Middle frontal gyrus (tissue), 1 donor: ENCODE measurements around the gene CABYR.
"Not testable (repeated sequence)": the region's sequence is repeated elsewhere in the genome, so short reads cannot be mapped to it uniquely, and the experiment has no call there.

ENCODE experiments used
- DNase-seq: peaks from one replicate; pipeline ENCODE4 v3.0.0-alpha.2; 2015; ENCODE audit warnings: low spot score; ENCODE audit errors: extremely low spot score

Gene CABYR

DNA sequence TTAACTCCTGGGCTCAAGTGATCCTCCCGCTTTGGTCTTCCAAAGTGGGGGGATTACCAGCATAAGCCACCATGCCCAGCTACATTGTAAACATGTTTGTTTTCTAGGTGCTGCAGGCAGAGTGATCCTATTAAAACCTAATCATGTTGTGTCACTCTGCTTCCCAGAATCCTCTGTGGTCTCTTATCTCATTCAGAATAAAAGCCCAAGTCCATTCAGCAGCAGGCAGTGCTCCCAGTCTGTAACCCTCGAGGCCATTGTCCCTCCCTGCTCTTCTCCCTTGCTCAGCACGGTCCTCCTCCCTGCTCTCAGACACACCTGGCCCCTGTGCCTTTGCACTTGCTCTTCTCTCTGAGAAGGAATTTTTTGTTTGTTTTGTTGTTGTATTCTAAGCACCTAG is 11.1 kb upstream of the CABYR start:
- no peak for DNase-seq

DNA sequence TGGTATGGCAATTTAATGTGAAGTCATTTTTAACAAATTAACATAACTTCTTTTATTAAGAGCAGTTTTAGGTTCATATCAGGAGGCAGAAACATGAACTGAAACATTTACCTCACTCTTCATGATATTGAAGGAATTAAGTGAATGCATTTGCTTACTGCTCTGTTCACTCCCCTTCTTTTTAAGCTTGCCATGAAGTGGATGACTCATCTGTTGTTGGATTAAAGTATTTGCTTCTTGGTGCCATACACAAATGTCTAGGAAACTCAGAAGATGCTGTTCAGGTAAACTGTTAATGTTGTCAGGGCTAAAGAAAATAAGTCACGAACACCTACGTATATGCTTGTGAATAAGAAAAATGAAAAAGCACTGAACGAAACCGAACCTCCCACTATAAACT is 10.2 kb upstream of the CABYR start:
- no peak for DNase-seq

DNA sequence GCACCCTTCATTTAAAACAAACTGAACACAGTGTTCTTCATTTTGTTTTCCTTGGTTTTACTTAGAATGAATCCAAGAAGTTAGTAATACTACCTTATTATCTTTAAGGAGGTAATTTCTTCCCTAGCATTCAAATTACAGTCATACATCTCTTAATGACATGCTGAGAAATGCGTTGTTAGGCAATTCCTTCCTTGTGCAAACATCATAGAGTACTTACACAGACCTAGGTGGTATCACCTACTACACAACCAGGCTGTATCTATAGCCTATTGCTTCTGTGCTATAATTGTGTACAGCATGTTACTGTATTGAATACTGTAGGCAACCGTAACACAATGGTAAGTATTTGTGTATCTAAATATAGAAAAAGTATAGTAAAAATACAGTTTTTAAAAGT is 8.4 kb upstream of the CABYR start:
- no peak for DNase-seq

DNA sequence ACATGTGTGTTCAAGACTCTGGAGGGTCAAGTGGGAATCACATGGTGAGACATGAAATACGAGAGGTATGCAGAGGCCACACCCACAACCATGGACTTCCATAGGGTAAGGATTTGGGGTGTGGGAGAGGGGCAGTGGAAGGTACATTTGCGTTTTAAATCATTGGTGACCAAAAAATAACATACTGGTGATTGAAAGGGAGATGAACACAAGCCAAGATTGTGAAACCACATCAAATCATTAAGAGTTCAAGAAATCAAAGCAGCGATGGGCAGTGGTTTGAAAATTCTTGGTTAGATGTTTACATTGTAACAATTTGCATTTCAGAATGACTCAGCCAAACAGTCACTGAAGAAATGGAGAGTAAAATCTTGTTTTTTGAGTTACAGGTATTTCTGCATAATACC is 1.9 kb upstream of the CABYR start:
- no peak for DNase-seq

DNA sequence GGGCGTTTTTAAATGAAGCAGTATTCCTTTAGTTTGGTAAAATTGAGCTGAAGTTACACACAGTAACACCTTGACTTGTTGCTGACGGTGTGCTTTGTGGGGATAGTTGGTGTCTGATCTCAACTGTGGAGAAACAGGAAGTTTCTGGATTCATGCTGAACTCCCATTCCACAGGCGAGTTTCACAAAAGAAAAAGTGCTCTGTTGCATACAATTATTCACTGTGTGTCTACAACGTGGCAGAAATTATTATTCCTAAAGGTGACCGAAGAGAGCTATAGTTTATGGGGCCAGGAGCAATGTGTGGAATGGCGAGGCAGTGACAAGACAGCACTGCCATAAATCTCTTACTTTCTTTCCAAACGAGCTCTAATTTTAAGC is 463 bp upstream of the CABYR start:
- no peak for DNase-seq

DNA sequence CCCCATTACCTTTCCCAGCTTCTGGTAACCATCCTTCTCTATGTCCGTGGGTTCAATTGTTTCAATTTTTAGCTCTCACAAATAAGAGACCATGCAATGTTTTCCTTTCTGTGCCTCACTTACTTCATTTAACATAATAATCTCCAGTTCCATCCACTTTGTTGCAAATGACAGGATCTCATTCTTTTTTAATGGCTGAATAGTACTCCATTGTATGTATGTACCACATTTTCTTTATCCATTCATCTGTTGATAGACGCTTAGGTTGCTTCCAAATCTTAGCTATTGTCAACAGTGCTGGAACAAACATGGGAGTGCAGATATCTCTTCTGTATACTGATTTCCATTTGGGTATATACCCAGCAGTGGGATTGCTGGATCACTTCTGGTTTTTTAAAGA is 1.8 kb downstream of the CABYR start:
- no peak for DNase-seq

DNA sequence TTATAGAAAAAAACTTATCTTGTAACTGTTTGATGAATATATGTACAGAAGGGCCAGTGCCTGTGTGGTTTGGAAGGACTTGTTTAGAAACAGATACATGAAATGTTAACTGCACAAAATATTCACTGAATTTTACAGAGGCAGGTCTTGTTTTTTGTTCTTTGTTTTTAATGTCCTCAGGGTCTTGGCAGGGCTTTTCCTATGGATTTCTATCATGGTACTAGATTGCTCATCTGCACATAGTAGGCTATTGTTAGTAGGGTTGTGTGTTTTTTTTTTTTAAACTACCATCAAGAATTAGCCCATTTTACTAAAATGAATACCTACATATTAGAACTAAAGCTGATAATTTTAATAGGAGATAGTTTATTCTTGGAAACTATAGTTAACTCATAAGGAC is 3.5 kb downstream of the CABYR start:
- no peak for DNase-seq

DNA sequence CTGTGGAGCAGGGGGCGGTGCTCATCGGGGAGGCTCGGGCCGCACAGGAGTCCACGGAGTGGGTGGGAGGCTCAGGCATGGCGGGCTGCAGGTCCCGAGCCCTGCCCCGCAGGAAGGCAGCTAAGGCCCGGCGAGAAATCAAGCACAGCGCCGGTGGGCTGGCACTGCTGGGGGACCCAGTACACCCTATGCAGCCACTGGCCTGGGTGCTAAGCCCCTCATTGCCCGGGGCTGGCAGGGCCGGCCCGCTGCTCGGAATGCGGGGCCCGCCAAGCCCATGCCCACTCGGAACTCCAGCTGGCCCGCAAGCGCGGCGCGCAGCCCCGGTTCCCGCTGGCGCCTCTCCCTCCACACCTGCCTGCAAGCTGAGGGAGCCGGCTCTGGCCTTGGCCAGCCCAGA is 10.7 kb downstream of the CABYR start:
- DNase-seq: not testable (repeated sequence)

DNA sequence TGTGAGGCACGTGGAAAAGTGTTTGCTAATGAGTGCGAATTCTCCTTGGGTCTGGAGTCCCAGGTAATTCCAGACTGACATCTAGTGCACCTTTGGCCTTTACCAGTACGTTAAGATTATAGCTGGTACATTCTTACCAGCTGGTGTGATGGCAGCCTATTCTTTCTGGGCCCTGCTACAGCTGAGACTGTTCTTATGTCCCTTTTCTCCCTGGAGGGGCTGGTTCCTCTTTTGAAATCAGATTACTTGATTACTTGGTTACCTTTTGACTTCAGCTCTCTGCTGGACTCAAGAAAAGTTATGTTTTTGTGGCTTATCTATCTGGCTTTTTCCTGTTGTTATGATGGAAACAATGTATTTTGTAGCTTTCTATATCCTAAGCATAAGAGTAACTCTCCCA is 14.5 kb downstream of the CABYR start:
- no peak for DNase-seq

DNA sequence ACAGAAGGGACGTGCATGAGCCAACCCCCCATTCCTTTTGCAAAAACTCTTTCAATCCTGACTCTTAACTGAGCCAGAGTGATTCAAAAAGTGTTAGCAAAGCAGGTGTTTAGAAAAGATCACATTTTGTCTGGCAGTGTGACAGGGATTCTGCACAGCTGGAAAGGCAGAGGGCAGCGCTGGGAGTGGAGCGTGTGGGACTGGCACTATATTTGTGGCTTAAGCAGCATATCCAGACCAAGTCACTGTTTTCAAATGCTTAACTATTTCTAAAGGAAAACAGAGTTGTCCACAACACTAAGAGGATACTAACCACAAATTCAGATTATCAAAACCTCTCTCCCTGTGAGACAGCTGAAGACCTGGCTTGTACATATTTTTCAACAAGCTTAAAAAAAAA is 19.0 kb downstream of the CABYR start:
- no peak for DNase-seq

DNA sequence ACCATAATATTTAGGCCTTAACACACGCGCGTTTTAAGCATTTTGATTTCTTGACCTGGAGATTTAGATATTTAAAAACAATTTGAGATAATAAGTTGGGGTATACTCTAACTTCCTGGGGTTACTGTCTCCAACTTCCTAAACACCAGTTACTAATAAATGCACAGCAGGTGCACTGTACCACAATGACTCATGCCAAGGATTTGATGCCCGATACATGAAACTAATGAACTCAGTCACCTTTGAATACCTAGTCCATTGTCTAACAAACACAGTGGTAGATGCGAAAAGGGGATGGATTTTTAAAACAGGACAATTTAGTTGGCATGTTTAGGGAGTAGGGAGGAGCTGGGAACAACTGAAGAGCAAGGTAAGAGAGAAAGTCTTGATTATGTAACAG is 21.2 kb downstream of the CABYR start:
- no peak for DNase-seq

DNA sequence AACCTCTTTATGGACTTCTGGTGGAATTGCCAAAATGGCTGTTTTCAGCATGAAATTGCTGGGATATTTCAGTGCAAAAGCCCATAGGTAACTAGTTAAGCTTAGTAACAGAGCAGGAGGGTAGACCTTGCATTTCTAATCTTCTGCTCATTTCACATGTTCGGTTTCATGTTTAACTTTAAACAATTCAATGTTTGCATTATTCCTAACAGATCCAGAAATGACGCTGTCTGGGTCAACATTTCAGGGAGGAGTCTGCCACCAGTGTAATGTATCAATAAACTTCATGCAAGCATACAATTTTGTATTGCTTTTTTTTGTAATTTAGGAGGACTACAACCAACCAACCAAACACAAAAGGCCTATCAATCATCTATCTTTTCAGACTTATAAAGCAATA is 22.4 kb downstream of the CABYR start:
- DNase-seq: no peak

DNA sequence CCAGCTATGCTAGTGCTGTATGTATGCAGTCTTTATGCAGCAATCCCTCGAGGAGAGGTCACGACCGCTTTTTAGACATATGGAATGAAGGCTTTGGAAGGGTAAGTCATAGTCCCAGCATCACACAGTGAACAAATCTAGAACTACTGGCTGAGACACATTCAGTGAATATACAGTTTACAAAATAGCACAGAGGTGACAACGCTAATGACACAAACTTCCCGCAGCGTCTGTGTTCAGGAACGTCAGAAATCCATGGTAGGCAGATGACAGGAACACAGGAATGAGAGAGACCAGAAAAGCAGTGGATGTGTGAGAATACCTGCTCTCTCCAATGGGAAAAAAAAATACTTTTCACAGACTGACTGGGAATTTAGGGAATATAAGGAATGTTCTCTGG is 29.6 kb downstream of the CABYR start:
- no peak for DNase-seq

DNA sequence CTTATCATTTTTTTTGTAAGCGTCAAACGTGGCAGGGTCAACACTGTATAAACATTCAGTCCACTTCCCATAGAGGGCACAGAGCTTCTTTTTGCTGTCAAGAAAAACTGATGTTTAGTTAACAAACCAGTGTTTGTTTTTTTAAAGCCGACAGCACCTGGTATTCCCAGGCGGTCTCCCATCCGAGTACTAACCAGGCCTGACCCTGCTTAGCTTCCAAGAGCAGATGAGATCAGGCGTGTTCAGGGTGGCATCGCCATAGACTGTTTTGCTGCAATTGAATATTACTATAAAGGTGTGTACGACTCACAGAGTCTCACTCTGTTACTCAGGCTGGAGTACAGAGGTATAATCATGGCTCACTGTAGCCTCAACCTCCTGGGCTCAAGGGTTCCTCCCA is 31.5 kb downstream of the CABYR start:
- DNase-seq: no peak

DNA sequence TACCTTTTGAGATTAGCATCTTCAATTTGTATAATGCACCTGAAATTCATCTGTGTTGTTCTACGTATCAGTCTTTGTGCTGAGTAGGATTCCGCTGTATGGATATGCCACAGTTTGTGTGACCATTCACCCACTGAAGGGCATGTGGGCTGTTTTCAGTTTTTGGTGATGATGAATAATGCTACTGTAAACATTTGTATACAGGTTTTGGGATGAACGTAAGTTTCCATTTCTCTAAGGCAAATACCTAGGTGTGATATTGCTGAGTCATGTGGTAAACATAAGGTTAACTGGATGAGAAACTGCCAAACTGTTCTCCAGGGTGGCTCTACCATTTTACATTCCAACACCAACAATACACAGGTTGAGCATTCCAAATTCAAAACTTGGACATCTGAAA is 35.1 kb downstream of the CABYR start:
- DNase-seq: no peak

DNA sequence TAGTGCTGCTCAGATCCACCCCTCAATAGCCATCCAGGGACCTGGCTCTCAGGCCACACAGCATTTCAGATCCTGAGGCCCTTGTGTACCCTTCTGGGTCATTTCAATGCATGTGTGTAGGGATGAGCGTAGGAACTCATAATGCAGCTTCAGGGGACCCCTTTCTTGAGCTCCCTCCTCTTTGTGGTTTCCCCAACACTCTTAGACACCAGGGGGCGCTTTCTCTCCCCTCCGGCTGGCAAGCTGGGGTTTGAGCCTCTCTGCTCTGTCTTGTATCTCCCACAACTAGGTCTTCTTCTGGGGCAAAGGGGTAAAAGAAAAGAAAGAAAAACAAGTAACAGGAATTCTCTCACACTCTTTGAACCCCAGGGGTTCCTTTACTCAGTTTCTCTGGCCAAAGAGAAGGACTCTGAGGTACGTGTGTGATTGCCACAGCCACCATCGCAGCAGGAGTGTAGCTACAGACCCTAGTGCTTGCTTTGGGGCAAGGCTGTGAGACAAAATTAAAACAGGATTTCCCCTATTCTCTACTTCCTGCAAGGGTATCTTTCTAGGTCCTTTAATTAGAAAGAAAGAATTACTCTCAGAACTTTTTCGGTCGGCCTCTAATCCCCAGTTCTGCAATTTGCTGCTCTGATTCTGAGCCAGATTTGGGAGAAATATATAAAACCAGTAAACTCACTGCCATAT is 38.0 kb downstream of the CABYR start:
- DNase-seq: no peak

DNA sequence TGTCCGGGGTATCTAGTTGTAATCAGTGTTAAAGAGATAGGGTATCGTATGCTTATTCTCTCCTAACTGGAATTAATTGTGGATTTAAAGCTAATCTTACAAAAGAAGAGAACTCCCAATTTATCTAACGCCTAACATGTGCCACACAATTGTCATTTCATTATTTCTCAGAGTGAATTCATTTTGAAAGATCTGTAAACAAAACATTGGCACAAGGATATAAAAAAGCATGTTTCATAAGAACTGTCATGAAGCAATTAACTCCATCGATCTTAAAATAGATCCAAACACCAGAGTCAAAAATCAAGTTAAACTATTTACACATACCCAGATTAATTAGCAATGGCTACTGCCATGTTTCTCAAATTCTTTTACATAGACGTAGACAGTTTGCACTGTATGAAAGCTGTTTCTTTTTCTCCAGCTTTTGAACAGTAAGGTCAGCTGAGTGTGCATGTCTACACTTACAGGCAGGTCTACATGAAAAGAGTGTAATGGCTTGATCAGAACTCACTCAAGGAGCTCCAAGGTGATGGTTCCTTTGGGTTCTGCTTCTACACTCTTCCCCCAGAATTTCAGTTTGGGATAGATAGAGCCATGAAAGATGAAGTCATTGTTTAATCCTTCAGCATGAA is 38.8 kb downstream of the CABYR start:
- DNase-seq: no peak

DNA sequence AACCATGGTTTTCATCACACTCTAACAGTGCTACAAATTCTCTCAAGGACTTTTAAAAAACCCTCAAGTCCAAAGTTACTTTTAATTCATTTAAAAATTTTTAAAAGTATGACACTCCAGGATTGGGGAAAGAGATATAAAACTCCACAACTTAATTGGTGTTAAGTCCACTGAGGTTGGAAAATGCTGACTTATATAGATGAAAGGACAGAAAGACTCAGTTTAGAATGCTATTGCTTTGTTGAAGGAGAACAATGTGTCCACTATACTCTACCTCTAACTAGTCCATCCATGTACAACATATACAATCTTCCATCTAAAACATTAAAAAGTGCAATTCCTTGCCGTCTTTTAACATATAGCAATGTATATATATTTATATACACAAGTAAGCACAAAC is 41.2 kb downstream of the CABYR start:
- no peak for DNase-seq

DNA sequence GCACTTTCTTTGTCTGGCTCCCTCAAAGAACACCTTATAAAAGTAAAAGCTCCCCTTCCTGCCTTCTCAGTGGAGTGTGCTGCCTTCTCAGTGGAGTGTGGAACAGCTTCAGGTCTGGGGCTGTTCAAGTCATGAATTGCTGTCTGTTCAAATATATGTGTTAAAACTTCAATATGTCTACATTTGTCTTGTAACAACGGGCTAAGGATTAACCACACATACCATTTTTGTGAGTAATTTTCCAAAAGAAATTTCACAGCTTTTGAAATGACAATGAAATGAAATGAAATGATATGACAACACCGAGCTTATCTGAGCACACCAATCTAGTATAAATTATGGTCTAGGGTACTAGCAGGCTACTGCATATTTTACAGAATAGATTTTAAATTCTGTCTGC is 42.9 kb downstream of the CABYR start:
- DNase-seq: no peak

DNA sequence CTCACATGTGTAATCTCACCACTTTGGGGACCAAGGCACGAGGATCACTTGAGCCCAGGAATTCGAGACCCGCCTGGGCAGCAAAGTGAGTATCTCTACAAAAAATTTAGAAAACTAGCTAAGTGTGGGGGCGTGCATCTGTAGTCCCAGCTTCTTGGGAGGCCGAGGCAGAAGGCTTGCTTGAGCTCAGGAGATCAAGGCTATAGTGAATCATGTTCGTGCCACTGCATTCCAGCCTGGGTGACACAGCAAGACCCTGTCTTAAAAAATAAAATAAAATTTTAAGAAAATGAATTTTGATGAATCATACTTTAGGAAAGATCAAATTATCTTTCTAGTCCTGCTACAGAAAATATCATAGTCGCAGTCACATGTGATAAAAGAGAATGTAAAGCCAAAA is 46.9 kb downstream of the CABYR start:
- no peak for DNase-seq

DNA sequence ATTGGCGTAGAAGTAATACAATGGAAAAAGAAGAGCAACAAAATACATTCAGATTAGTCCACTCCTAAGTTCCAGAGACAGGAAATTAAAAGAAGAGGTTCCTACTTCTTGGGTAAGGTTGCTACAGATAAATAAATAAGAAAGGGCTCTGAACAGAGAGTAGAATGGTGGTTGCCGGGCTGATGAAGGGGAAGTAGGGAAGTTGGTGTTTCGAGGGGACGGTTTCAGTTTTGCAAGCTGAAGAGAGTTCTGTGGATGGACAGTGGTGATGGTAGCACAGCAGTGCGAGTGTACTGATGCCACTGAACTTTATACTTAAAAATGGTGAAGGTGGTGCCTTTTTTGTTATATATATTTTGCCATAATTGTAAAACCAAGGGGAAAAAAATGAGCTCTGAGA is 48.2 kb downstream of the CABYR start:
- no peak for DNase-seq

DNA sequence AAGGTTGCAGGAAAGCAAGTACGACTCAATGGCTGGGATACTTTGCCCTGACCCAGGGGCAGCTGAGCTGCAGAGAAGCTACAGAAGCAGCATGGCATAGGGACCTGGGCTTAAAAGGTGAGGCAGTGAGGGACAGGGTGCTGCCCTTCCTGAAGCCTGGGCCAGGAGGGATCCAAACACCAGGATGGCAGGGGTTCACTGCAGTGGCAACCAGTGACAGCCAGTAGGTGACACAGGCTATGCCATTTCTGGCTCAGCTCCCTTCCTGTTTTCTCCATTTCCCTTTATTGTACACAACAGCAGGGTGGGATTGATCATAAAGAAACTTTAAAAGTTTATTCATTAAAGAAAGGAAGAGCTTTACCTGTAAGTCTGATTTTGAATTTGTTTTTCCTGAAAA is 48.8 kb downstream of the CABYR start:
- no peak for DNase-seq

DNA sequence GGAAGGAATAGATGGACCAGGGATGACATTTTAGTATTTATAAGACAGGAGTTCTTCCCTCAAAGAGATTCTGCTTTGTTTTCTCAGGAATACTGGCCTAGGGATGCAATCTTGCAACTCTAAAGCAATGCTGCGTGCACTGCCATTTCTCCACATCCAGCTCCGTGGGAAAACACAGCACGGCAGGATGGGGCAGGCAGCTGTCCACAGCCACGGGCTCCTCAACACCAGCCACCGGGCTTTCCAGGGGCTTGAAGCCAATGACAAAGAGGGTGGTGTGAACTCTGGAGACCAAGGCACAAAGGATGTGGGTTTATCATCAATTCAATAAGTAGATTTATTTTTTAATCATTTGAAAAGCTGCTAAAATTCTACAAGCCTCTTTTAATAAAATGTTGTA is 49.3 kb downstream of the CABYR start:
- no peak for DNase-seq
